PC-3 (cell line): ENCODE results near the gene RESP18. TPM values are rescaled to one million over a fixed set of nuclear protein-coding genes. Genes with fewer than 3 reads are reported as not detected.

Experiments used
- ATAC-seq: fragments of 200-7000 bp; cut with Tn5 transposase; 2 replicates; pipeline ENCODE4 v1.9.1; 2020; ENCODE audit warnings: mild to moderate bottlenecking, moderate library complexity
- BruUV-seq: library from RNA; stranded (reverse); fragments of 400-500 nt; replicated peaks from 2 replicates; lab custom pipeline; 2021; lab: Mats Ljungman, UMichigan
- CTCF ChIA-PET: fragments of 300-600 bp; sonication (Branson Sonifier 250); formaldehyde crosslinking; loops from one replicate; lab custom pipeline; 2022; ENCODE audit warnings: antibody characterized with exemption; lab: Charles Lee
- POLR2A ChIA-PET: fragments of 300-600 bp; sonication (Branson Sonifier 250); formaldehyde crosslinking; loops from one replicate; lab custom pipeline; 2022; ENCODE audit warnings: antibody characterized with exemption; ENCODE audit not compliant: unreplicated experiment; lab: Charles Lee
- DNase-seq: peaks from one replicate; pipeline ENCODE4 v3.0.0-alpha.2; 2015
- H2AFZ ChIP-seq: fragments of 300-600 bp; sonication (generic); 2 replicates; pipeline ENCODE4 v1.6.0; 2016; ENCODE audit warnings: antibody characterized with exemption, low read length
- H3F3A ChIP-seq: fragments of 300-600 bp; sonication (generic); one replicate; pipeline ENCODE4 v1.6.0; 2017; ENCODE audit warnings: antibody characterized with exemption, low read length, control low read depth, mild to moderate bottlenecking; ENCODE audit not compliant: unreplicated experiment
- H3K27ac ChIP-seq: fragments of 300-600 bp; sonication (generic); 2 replicates; pipeline ENCODE4 v1.5.1; 2016; ENCODE audit warnings: mild to moderate bottlenecking, low read length
- H3K27me3 ChIP-seq: fragments of 300-600 bp; sonication (generic); 2 replicates; pipeline ENCODE4 v1.6.1; 2016; ENCODE audit warnings: low read length, mixed read lengths
- H3K36me3 ChIP-seq: fragments of 300-600 bp; sonication (generic); 2 replicates; pipeline ENCODE4 v1.6.1; 2016; ENCODE audit warnings: low read depth, mixed run types, low read length, mixed read lengths
- H3K4me1 ChIP-seq: fragments of 300-600 bp; sonication (generic); 2 replicates; pipeline ENCODE4 v1.5.1; 2016; ENCODE audit warnings: low read length; ENCODE audit not compliant: insufficient read depth
- H3K4me2 ChIP-seq: fragments of 300-600 bp; sonication (generic); 2 replicates; pipeline ENCODE4 v1.6.0; 2016; ENCODE audit warnings: low read length
- H3K4me3 ChIP-seq: fragments of 300-600 bp; sonication (generic); 2 replicates; pipeline ENCODE4 v1.5.1; 2016; ENCODE audit warnings: mild to moderate bottlenecking, low read length, mixed read lengths
- H3K79me2 ChIP-seq: fragments of 300-600 bp; sonication (generic); 2 replicates; pipeline ENCODE4 v1.6.1; 2017; ENCODE audit warnings: low read length, mixed read lengths
- H3K9ac ChIP-seq: fragments of 300-600 bp; sonication (generic); 2 replicates; pipeline ENCODE4 v1.6.0; 2016; ENCODE audit warnings: mild to moderate bottlenecking, low read length
- H3K9me2 ChIP-seq: fragments of 300-600 bp; sonication (generic); replicated peaks from 2 replicates; pipeline ENCODE4 v1.6.1; 2016; ENCODE audit warnings: mixed run types, low read length, mixed read lengths
- H3K9me3 ChIP-seq: fragments of 300-600 bp; sonication (generic); 2 replicates; pipeline ENCODE4 v1.6.1; 2016; ENCODE audit warnings: low read length, mixed read lengths
- H4K20me1 ChIP-seq: fragments of 300-600 bp; sonication (generic); 2 replicates; pipeline ENCODE4 v1.6.1; 2016; ENCODE audit warnings: low read length, mixed read lengths
- EZH2 ChIP-seq: fragments of 300-600 bp; sonication (generic); IDR thresholded peaks from one replicate; pipeline ENCODE4 v1.6.1; 2017; ENCODE audit warnings: antibody characterized with exemption, mild to moderate bottlenecking, low read length; ENCODE audit not compliant: unreplicated experiment
- EZH2phosphoT487 ChIP-seq: fragments of 300-600 bp; sonication (generic); IDR thresholded peaks from 2 replicates; pipeline ENCODE4 v1.6.1; 2018; ENCODE audit warnings: mild to moderate bottlenecking, antibody characterized with exemption, low read length, borderline replicate concordance
- intact Hi-C: fragments of 100-400 bp; cut with micrococcal nuclease; formaldehyde crosslinking; loops from 2 replicates; pipeline ENCODE4 v1.9.0; 2023
- total RNA-seq: library from RNA; depleted of rRNA; stranded (reverse); fragments of >200 nt; gene quantifications from 2 replicates; pipeline ENCODE4 v1.2.3, GENCODE V29; 2014
- TF ChIP-seq, protein P1 (sequence below): fragments of 300-600 bp; sonication (generic); conservative IDR thresholded peaks from 2 replicates; pipeline ENCODE4 v1.5.1; 2017; ENCODE audit warnings: antibody characterized with exemption, low read depth, mild to moderate bottlenecking, low read length

RESP18 gene
- total RNA-seq, 1 experiment from 2014 or later = not detected

DNA sequence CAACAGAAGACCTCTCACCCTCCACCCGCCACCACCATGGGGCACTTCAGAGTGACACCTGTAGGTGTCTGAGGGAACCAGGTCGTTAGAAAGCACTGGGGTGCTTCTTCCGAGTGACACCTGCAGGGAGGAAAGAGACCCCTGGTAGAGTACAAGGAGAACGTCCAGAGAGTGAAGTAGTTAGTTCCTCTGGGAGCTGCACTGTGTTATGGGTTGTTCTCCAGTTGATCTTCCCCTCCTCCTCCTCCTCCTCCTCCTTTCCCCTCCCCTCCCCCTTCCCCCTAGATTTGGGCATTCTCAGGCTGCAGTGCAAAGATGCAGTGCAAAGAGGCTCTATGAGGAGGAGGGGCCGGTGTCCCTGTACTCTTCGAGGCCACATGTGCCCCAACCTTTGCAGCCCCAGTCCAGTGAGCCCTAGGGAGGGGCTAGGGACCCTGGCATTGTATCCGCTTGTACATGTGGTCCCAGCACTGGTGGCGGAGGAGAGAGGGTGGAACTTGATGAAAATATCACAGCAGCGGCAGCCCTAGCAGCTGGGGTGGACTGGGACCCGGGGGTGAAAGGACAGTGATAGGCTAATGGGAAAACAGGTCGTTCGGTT, 52.5 kb downstream of the RESP18 start:
- H3K27ac ChIP-seq = peak overlapping the region; percentile 85
- H3K4me1 ChIP-seq = peaks cover 27% of the 10 kb centered on the region
- no peaks in the 10 kb centered on the region for H3K27me3 ChIP-seq
- no TSS peak for BruUV-seq
- DNase-seq (no peak), ATAC-seq (no peak)
- peaks cover 11% of the 10 kb centered on the region for H3K79me2 ChIP-seq
- POLR2A ChIA-PET = interaction anchor here (1.1 kb wide), 1 partner anchor 30 kb away, joined by 4 read pairs; no protein-coding TSS in a partner anchor
- no peaks in the 10 kb centered on the region for H4K20me1 ChIP-seq
- peak overlapping the region; percentile 86 for H3K4me3 ChIP-seq
- H3K9me3 ChIP-seq = no peaks in the 10 kb centered on the region
- no peaks in the 10 kb centered on the region for H3K9me2 ChIP-seq
- no peak for TF ChIP-seq EZH2phosphoT487
- TF ChIP-seq, protein P1, sequence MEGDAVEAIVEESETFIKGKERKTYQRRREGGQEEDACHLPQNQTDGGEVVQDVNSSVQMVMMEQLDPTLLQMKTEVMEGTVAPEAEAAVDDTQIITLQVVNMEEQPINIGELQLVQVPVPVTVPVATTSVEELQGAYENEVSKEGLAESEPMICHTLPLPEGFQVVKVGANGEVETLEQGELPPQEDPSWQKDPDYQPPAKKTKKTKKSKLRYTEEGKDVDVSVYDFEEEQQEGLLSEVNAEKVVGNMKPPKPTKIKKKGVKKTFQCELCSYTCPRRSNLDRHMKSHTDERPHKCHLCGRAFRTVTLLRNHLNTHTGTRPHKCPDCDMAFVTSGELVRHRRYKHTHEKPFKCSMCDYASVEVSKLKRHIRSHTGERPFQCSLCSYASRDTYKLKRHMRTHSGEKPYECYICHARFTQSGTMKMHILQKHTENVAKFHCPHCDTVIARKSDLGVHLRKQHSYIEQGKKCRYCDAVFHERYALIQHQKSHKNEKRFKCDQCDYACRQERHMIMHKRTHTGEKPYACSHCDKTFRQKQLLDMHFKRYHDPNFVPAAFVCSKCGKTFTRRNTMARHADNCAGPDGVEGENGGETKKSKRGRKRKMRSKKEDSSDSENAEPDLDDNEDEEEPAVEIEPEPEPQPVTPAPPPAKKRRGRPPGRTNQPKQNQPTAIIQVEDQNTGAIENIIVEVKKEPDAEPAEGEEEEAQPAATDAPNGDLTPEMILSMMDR = peak; percentile 18
- peak overlapping the region; percentile 99 for H3K4me2 ChIP-seq
- H3K9ac ChIP-seq = peak overlapping the region; percentile 83
- peak overlapping the region; percentile 58 for H2AFZ ChIP-seq
- no peaks in the 10 kb centered on the region for H3F3A ChIP-seq
- peaks cover 2% of the 10 kb centered on the region; the same call in 1 of the 2 replicates for H3K36me3 ChIP-seq
- CTCF ChIA-PET = interaction anchor here (3.5 kb wide), 1 partner anchor 15 kb away, joined by 39 read pairs; no protein-coding TSS in a partner anchor
- intact Hi-C loops = loop anchor here (1.0 to 2.0 kb wide), 4 partner anchors 14 to 120 kb away; partner anchors contain the start of genes ABCB6 and NHEJ1

DNA sequence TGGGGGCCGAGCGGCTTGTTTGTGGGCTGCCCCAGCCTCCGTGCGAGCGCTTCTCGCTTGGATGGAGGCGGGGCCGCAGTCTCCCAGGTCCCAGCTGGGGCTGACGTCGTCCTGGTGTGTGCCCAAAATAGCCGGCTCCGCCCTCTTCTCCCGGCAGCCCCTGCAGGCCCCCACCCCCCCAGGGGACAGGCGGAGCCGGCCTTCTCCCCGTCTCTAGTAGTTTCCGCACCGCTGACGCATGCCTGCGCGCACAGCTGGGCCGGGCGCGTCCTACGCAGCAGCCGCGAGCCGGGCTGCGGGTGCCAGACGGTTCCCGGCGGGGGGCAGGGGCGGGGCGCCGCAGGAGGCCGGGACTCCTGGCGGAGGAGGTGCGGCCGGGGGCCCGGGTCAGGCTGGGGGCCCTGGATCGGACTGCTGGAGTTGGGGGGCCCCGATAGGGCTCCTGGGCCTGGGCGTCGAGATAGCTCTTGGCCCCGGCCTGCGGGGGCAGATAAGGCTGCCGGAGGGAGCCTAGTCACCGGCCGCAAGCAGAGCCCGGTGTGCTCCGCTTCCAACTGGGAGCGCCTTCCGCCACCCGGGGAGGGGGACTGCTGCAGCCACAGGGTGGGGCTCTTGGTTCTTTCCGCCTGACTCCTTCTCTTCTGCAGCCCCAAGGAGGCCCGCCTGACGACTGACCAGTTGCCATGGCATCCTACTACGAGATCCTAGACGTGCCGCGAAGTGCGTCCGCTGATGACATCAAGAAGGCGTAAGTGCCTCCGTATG, 53.2 kb downstream of the RESP18 start, which contains the start of gene DNAJB2:
Gene DNAJB2, plus strand, starts transcription at position 216 of the 765 bp plus-strand sequence. Its CDS starts 468 bp downstream, at position 684.
- H3K36me3 ChIP-seq = no peaks in the 10 kb centered on the region; the same call in 1 of the 2 replicates
- no peaks in the 10 kb centered on the region for H3K9me2 ChIP-seq
- ChIA-PET CTCF (interaction anchor here (0.5 to 3.5 kb wide), 6 partner anchors 15 to 596 kb away, joined by 3 to 39 read pairs (median 4); partner anchors contain the start of gene DNPEP), POLR2A (interaction anchor here (0.6 to 1.2 kb wide), 4 partner anchors 16 to 872 kb away, joined by 4 to 14 read pairs (median 5); partner anchors contain the start of gene DNPEP)
- no peaks in the 10 kb centered on the region for H3F3A ChIP-seq
- ATAC-seq = peak; percentile 86
- H3K27me3 ChIP-seq = no peaks in the 10 kb centered on the region
- H2AFZ ChIP-seq = peak within 1 kb of the TSS; percentile 58
- no TSS peak for BruUV-seq
- no peaks in the 10 kb centered on the region for H3K9me3 ChIP-seq
- H3K4me1 ChIP-seq = peaks cover 33% of the 10 kb centered on the region
- peak within 1 kb of the TSS; percentile 99 for H3K4me2 ChIP-seq
- H3K27ac ChIP-seq = peak within 1 kb of the TSS; percentile 85
- intact Hi-C loops = loop anchor here (1.0 to 2.0 kb wide), 4 partner anchors 15 to 119 kb away; partner anchors contain the start of genes ABCB6 and NHEJ1
- peaks cover 11% of the 10 kb centered on the region for H3K79me2 ChIP-seq
- H3K9ac ChIP-seq = peak within 1 kb of the TSS; percentile 83
- peak; percentile 99 for DNase-seq
- no peaks in the 10 kb centered on the region for H4K20me1 ChIP-seq
- H3K4me3 ChIP-seq = peak within 1 kb of the TSS; percentile 86
- TF ChIP-seq EZH2 (no peak), EZH2phosphoT487 (peak; percentile 55; the same call in 1 of the 2 replicates)
- TF ChIP-seq, protein P1 = peak; percentile 37; the same call in 1 of the 2 replicates
